Neuronal stem cell (in vitro differentiated cells): ENCODE results near the gene APLF.

Experiments
- DNase-seq: peaks from one replicate; pipeline ENCODE4 v3.0.0-alpha.2; 2013; ENCODE audit warnings: low spot score
- H2AFZ ChIP-seq: one replicate; pipeline ENCODE4 v1.6.1; 2013; ENCODE audit warnings: mild to moderate bottlenecking, low read length, inconsistent platforms
- H2AK5ac ChIP-seq: 2 replicates; pipeline ENCODE4 v1.6.1; 2013; ENCODE audit warnings: low read depth, mild to moderate bottlenecking, inconsistent platforms, low read length, moderate library complexity, mixed read lengths
- H2BK120ac ChIP-seq: 2 replicates; pipeline ENCODE4 v1.6.1; 2013; ENCODE audit warnings: low read depth, mild to moderate bottlenecking, inconsistent platforms, low read length, moderate library complexity, mixed read lengths
- H2BK12ac ChIP-seq: one replicate; pipeline ENCODE4 v1.6.1; 2013; ENCODE audit warnings: low read length, inconsistent platforms
- H2BK15ac ChIP-seq: 2 replicates; pipeline ENCODE4 v1.6.1; 2013; ENCODE audit warnings: mild to moderate bottlenecking, low read length, inconsistent platforms, mixed read lengths
- H2BK5ac ChIP-seq: one replicate; pipeline ENCODE4 v1.6.1; 2013; ENCODE audit warnings: inconsistent platforms, mild to moderate bottlenecking, low read length, moderate library complexity
- H3K14ac ChIP-seq: one replicate; pipeline ENCODE4 v1.6.1; 2013; ENCODE audit warnings: low read length, inconsistent platforms
- H3K18ac ChIP-seq: 2 replicates; pipeline ENCODE4 v1.6.1; 2013; ENCODE audit warnings: low read length, inconsistent platforms
- H3K23ac ChIP-seq: 2 replicates; pipeline ENCODE4 v1.6.1; 2013; ENCODE audit warnings: low read depth, mild to moderate bottlenecking, mixed read lengths, low read length, inconsistent platforms; ENCODE audit not compliant: poor library complexity
- H3K27ac ChIP-seq: replicated peaks from 3 replicates; pipeline ENCODE4 v1.5.1; 2013; ENCODE audit warnings: low read length, inconsistent platforms
- H3K27me3 ChIP-seq, 3 experiments: 2 replicates each; pipeline ENCODE4 v1.6.1; 2013; ENCODE audit warnings: low read length in 3 of 3, mild to moderate bottlenecking in 2 of 3, inconsistent platforms in 1 of 3, low read depth in 1 of 3, mixed read lengths in 1 of 3, moderate library complexity in 1 of 3; ENCODE audit not compliant: control insufficient read depth in 3 of 3, insufficient read depth in 3 of 3
- H3K36me3 ChIP-seq, 2 donors: replicated peaks in 1 of 2; 2 replicates each; pipeline ENCODE4 v1.6.1; 2013; ENCODE audit warnings: low read length in 2 of 2; ENCODE audit not compliant: control insufficient read depth in 2 of 2, insufficient read depth in 2 of 2
- H3K4ac ChIP-seq: 2 replicates; pipeline ENCODE4 v1.6.1; 2013; ENCODE audit warnings: inconsistent platforms, mild to moderate bottlenecking, low read length, moderate library complexity
- H3K4me1 ChIP-seq, 2 donors: 1 replicate in 1 of 2; 2 replicates in 1 of 2; pipeline ENCODE4 v1.6.1; 2013; ENCODE audit warnings: low read length in 2 of 2, low read depth in 1 of 2; ENCODE audit not compliant: control insufficient read depth in 2 of 2, insufficient read depth in 1 of 2
- H3K4me2 ChIP-seq: one replicate; pipeline ENCODE4 v1.6.1; 2013; ENCODE audit warnings: mild to moderate bottlenecking, low read length, inconsistent platforms; ENCODE audit not compliant: insufficient read depth, poor library complexity, severe bottlenecking
- H3K4me3 ChIP-seq, 2 donors: 2 replicates each; pipeline ENCODE4 v1.5.1; 2013; ENCODE audit warnings: low read length in 2 of 2, mild to moderate bottlenecking in 2 of 2, inconsistent platforms in 1 of 2, moderate library complexity in 1 of 2
- H3K79me1 ChIP-seq: one replicate; pipeline ENCODE4 v1.6.1; 2013; ENCODE audit warnings: low read depth, mild to moderate bottlenecking, inconsistent platforms, low read length, moderate library complexity
- H3K9ac ChIP-seq: one replicate; pipeline ENCODE4 v1.6.1; 2013; ENCODE audit warnings: mild to moderate bottlenecking, low read depth, low read length, inconsistent platforms; ENCODE audit not compliant: poor library complexity
- H3K9me3 ChIP-seq, 2 donors: replicated peaks in 1 of 2; 2 replicates each; pipeline versions ENCODE3 to v1.6.1; 2013; ENCODE audit warnings: low read length in 2 of 2, mild to moderate bottlenecking in 2 of 2, inconsistent platforms in 1 of 2, low read depth in 1 of 2, mixed read lengths in 1 of 2, moderate library complexity in 1 of 2; ENCODE audit not compliant: control insufficient read depth in 2 of 2, insufficient read depth in 1 of 2
- H4K8ac ChIP-seq: one replicate; pipeline ENCODE4 v1.6.1; 2013; ENCODE audit warnings: low read depth, mild to moderate bottlenecking, inconsistent platforms, low read length, moderate library complexity
- H4K91ac ChIP-seq: one replicate; pipeline ENCODE4 v1.6.1; 2013; ENCODE audit warnings: low read length, low read depth, mild to moderate bottlenecking, inconsistent platforms; ENCODE audit not compliant: poor library complexity
- WGBS, 2 donors: extraction: QIAGEN DNeasy Blood & Tissue Kit; methylation state at CpG; one replicate each; pipeline ENCODE4 v1.1.7; 2013; ENCODE audit warnings: missing lambda C conversion rate in 2 of 2, mixed read lengths in 1 of 2; ENCODE audit not compliant: insufficient read length in 2 of 2, insufficient replicate concordance in 1 of 2; ENCODE audit errors: extremely low coverage in 2 of 2; 5-methylcytosine and 5-hydroxymethylcytosine counted together

Gene APLF

DNA sequence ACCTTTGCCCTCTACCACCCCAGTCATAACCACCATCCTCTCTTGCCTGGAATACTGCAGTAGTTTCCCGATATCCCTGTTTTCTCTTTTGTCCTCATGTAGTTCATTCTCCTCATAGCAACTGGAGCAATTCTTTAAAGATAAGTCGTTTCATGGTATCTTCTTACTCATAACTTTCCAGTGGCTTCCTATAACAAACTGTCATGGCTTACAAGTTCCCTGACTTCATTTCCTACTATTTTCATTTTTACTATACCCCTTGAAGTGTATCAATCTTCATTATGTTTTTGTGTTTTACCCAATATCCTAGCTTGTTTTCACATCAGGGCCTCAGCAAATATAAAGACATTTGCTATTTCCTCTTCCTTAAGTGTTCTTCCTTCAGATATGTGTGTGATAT is 92.3 kb downstream of the APLF start:
- no peak for DNase-seq
- no peak overlapping the region for H3K9ac ChIP-seq
- WGBS, 2 donors = no CpG with 5 or more reads among the region's 2 CpGs

DNA sequence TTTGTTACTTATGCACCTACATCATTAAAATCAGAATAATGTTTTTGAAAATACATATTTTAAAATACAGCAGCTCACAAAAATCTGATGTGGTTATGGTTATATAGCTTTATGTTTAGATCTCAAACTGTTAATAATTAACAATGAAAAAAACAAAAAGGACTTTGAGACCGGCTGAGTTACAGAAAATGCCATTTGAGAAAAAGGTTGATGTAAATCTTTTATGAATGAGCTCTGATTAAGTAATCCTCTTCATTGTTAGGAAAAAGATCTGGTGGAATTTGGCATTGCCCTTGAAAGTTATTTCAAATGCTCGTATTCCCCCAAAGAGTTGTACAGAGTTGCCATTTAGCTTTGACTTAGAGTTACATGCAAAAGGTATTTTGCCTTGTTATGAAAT is 93.2 kb downstream of the APLF start:
- Histone ChIP-seq H2BK5ac (no peak overlapping the region), H2BK15ac (no peak overlapping the region), H2BK12ac (no peak overlapping the region), H2AFZ (no peak overlapping the region), H3K9ac (no peak overlapping the region), H3K4me1 (peaks cover 0 to 1% of the 10 kb centered on the region in 2 donors), H3K23ac (no peak overlapping the region), H3K79me1 (no peaks in the 10 kb centered on the region), H3K27ac (no peak overlapping the region), H3K36me3 (no peaks in the 10 kb centered on the region), H2AK5ac (no peak overlapping the region), H3K14ac (no peak overlapping the region), H3K4me2 (no peak overlapping the region), H4K8ac (no peak overlapping the region), H3K4me3 (no peak overlapping the region), H3K9me3 (no peaks in the 10 kb centered on the region), H4K91ac (no peak overlapping the region), H3K27me3 (no peaks in the 10 kb centered on the region), H2BK120ac (no peak overlapping the region), H3K18ac (no peak overlapping the region), H3K4ac (no peak overlapping the region)
- DNase-seq = no peak
- no CpG with 5 or more reads among the region's 2 CpGs for WGBS, 2 donors

More for the DNA sequence above, 92.3 kb downstream of the APLF start:
- Histone ChIP-seq H3K9me3 (no peaks in the 10 kb centered on the region), H3K4me2 (no peak overlapping the region), H3K4me3 (no peak overlapping the region), H2AK5ac (no peak overlapping the region), H3K36me3 (no peaks in the 10 kb centered on the region), H2BK5ac (no peak overlapping the region), H3K18ac (no peak overlapping the region), H2BK12ac (no peak overlapping the region), H4K91ac (no peak overlapping the region), H2BK15ac (no peak overlapping the region), H3K4me1 (peaks cover 0 to 1% of the 10 kb centered on the region in 2 donors), H2BK120ac (no peak overlapping the region), H3K23ac (no peak overlapping the region), H3K27me3 (no peaks in the 10 kb centered on the region), H2AFZ (no peak overlapping the region), H3K4ac (no peak overlapping the region), H3K14ac (no peak overlapping the region), H3K27ac (no peak overlapping the region), H4K8ac (no peak overlapping the region), H3K79me1 (no peaks in the 10 kb centered on the region)

DNA sequence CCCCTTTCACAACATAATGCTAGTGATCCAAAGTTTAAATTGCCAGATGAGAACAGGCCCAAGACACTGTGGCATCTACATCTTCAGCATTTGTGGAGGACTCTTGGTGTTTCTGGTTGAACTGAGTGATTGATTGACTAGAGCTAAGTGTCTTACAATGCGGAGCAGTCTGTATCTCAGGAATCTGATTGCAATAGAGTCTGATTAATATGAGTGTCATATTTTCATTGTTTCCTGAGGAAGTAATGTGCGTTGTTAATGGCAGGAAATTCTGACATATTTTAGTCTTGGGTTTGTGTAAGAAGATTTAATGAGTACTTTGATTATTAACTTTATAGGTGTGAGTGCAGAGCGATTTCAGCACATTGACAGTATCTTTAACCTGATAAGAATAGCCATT is 94.0 kb downstream of the APLF start:
- Histone ChIP-seq H3K23ac (no peak overlapping the region), H3K36me3 (no peaks in the 10 kb centered on the region), H4K91ac (no peak overlapping the region), H3K4me1 (peaks cover 0 to 1% of the 10 kb centered on the region in 2 donors), H3K79me1 (no peaks in the 10 kb centered on the region), H3K18ac (no peak overlapping the region), H3K27ac (no peak overlapping the region), H4K8ac (no peak overlapping the region), H2BK5ac (no peak overlapping the region), H2BK120ac (no peak overlapping the region), H3K4ac (no peak overlapping the region), H2BK12ac (no peak overlapping the region), H2BK15ac (no peak overlapping the region), H3K4me2 (no peak overlapping the region), H3K9me3 (no peaks in the 10 kb centered on the region), H3K27me3 (no peaks in the 10 kb centered on the region), H3K4me3 (no peak overlapping the region), H3K14ac (no peak overlapping the region), H3K9ac (no peak overlapping the region), H2AK5ac (no peak overlapping the region), H2AFZ (no peak overlapping the region)
- WGBS, 2 donors = no CpG with 5 or more reads among the region's 3 CpGs
- DNase-seq = no peak

DNA sequence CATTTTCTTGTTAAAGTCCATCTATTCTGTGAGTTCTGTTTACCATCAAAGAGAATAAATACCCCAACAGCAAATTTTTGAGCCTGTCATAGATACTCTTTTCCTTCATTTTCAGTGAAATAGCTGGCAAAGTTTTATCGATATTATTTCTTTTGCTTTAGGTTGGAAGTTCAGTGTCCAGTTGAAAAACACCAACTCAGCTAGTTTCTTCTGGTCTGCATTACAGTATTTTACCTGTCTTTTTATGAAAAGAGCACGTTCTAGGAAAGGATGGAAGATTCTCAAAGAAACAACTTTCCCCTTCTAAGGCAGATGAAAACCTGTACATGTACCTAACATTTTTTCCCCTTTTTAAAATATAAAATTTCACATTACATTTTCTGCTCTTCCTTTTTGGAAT is 95.5 kb downstream of the APLF start:
- Histone ChIP-seq H2BK12ac (no peak overlapping the region), H3K79me1 (no peaks in the 10 kb centered on the region), H3K9me3 (no peaks in the 10 kb centered on the region), H3K4me3 (no peak overlapping the region), H4K8ac (no peak overlapping the region), H3K9ac (no peak overlapping the region), H3K23ac (no peak overlapping the region), H2BK15ac (no peak overlapping the region), H2AK5ac (no peak overlapping the region), H4K91ac (no peak overlapping the region), H3K4me1 (peaks cover 0 to 1% of the 10 kb centered on the region in 2 donors), H3K27ac (no peak overlapping the region), H3K4me2 (no peak overlapping the region), H3K4ac (no peak overlapping the region), H2BK120ac (no peak overlapping the region), H2BK5ac (no peak overlapping the region), H3K14ac (no peak overlapping the region), H3K27me3 (no peaks in the 10 kb centered on the region), H2AFZ (no peak overlapping the region), H3K36me3 (no peaks in the 10 kb centered on the region), H3K18ac (no peak overlapping the region)
- WGBS, 2 donors = no CpG with 5 or more reads among the region's 2 CpGs
- DNase-seq = no peak
